HTR-8/SVneo (cell line): ENCODE results near the gene CCDC27.

Experiments
- DNase-seq: peaks from one replicate; pipeline ENCODE4 v3.0.0; 2011; ENCODE audit warnings: low spot score, mixed read lengths; ENCODE audit not compliant: insufficient read length
- FAIRE-seq: peaks from 2 replicates; lab custom pipeline; 2011; peaks lifted over from hg19 to GRCh38; lab: Jason Lieb, UNC

The CCDC27 gene

GRCh38 chr1:3814771-3815561, 62.7 kb downstream of the CCDC27 start:
- FAIRE-seq (no peak), DNase-seq (no peak)

GRCh38 chr1:3816331-3817137, 64.3 kb downstream of the CCDC27 start:
- DNase-seq (no peak), FAIRE-seq (no peak)

- DNase-seq (no peak), FAIRE-seq (no peak)
Observed at GRCh38 chr1:3817138-3817740, 65.0 kb downstream of the CCDC27 start.

- FAIRE-seq (no peak), DNase-seq (no peak)
Observed at GRCh38 chr1:3817821-3818597, 65.8 kb downstream of the CCDC27 start.

GRCh38 chr1:3819771-3820200, 67.5 kb downstream of the CCDC27 start:
- no peak for FAIRE-seq
- no peak for DNase-seq

GRCh38 chr1:3820316-3820715, 68.1 kb downstream of the CCDC27 start:
- FAIRE-seq (no peak), DNase-seq (no peak)

GRCh38 chr1:3821004-3821403, 68.8 kb downstream of the CCDC27 start:
- no peak for DNase-seq
- no peak for FAIRE-seq
